CD4-positive, CD25-positive, alpha-beta regulatory T cell (primary cell): ENCODE measurements around the gene DHRS4L2. TPM values are rescaled to one million over a fixed set of nuclear protein-coding genes. Genes with fewer than 3 reads are reported as not detected.
"Not testable (repeated sequence)": the region's sequence is repeated elsewhere in the genome, so short reads cannot be mapped to it uniquely, and the experiment has no call there.

ENCODE experiments used
- ATAC-seq, 2 donors: fragments of 150-1000 bp; cut with Tn5 transposase; one replicate each; pipeline ENCODE4 v1.10.0; 2021; ENCODE audit warnings: low read depth in 2 of 2, moderate number of reproducible peaks in 2 of 2, moderate library complexity in 1 of 2
- DNase-seq, 3 donors: peaks; one replicate each; pipeline versions ENCODE4 v3.0.0 to v3.0.0-alpha.2; 2012 to 2022; ENCODE audit warnings: mixed read lengths in 1 of 3
- H3K27ac ChIP-seq: one replicate; pipeline ENCODE4 v1.7.0; 2013; ENCODE audit warnings: mild to moderate bottlenecking, low read length; ENCODE audit not compliant: insufficient read depth, poor library complexity, severe bottlenecking
- H3K27me3 ChIP-seq: one replicate; pipeline ENCODE4 v1.7.0; 2013; ENCODE audit warnings: low read length; ENCODE audit not compliant: control insufficient read depth, insufficient read depth
- H3K36me3 ChIP-seq: one replicate; pipeline ENCODE4 v1.7.0; 2013; ENCODE audit warnings: mild to moderate bottlenecking, low read length, moderate library complexity; ENCODE audit not compliant: control insufficient read depth, insufficient read depth
- H3K4me1 ChIP-seq: 2 replicates; pipeline ENCODE4 v1.7.0; 2013; ENCODE audit warnings: mild to moderate bottlenecking, low read length; ENCODE audit not compliant: insufficient read depth, control insufficient read depth, poor library complexity, severe bottlenecking
- H3K4me3 ChIP-seq: one replicate; pipeline ENCODE4 v1.7.0; 2013; ENCODE audit warnings: low read depth, mild to moderate bottlenecking, low read length, moderate library complexity
- H3K9me3 ChIP-seq, 2 experiments: 1 replicate in 1 of 2; 2 replicates in 1 of 2; pipeline ENCODE4 v1.7.0; 2013; ENCODE audit warnings: low read length in 2 of 2, mild to moderate bottlenecking in 1 of 2, moderate library complexity in 1 of 2; ENCODE audit not compliant: control insufficient read depth in 2 of 2
- H3K27ac Mint-ChIP-seq, 3 donors: one replicate each; pipeline ENCODE4 v1.8.0; 2020 to 2022; ENCODE audit warnings: mild to moderate bottlenecking in 3 of 3, mixed read lengths in 3 of 3, moderate library complexity in 2 of 3
- H3K27me3 Mint-ChIP-seq: one replicate; pipeline ENCODE4 v1.8.0; 2022; ENCODE audit warnings: mild to moderate bottlenecking, mixed read lengths
- H3K36me3 Mint-ChIP-seq: one replicate; pipeline ENCODE4 v1.8.0; 2020; ENCODE audit warnings: mixed read lengths
- H3K4me1 Mint-ChIP-seq, 4 donors: one replicate each; pipeline ENCODE4 v1.8.0; 2020 to 2022; ENCODE audit warnings: mixed read lengths in 4 of 4, mild to moderate bottlenecking in 1 of 4
- H3K4me3 Mint-ChIP-seq, 4 donors: one replicate each; pipeline ENCODE4 v1.8.0; 2020 to 2022; ENCODE audit warnings: mild to moderate bottlenecking in 4 of 4, mixed read lengths in 4 of 4, moderate library complexity in 3 of 4
- H3K9me3 Mint-ChIP-seq, 7 donors: one replicate each; pipeline ENCODE4 v1.8.0; 2020 to 2022; ENCODE audit warnings: mixed read lengths in 7 of 7, mild to moderate bottlenecking in 3 of 7, moderate library complexity in 2 of 7
- polyA plus RNA-seq, 4 donors: library from polyadenylated mRNA; unstranded; fragments of 300-500 nt; fragmentation: Illumina TruSeq; gene quantifications; one replicate each; pipeline ENCODE4 v1.2.3, GENCODE V29; 2021
- total RNA-seq: library from RNA; stranded (reverse); gene quantifications from one replicate; pipeline ENCODE4 v1.2.3, GENCODE V29; 2022

The DHRS4L2 gene
- total and polyA plus RNA-seq, 5 donors from 2014 or later: 13.4 to 22.0 (median 17.1) TPM

GRCh38 chr14:24012726-24013273 is 24.1 kb downstream of the DHRS4L2 start:
- H3K9me3 ChIP-seq, ATAC-seq, H3K4me1 ChIP-seq, DNase-seq, H3K9me3 Mint-ChIP-seq, H3K27me3 ChIP-seq, H3K4me3 ChIP-seq, H3K27me3 Mint-ChIP-seq, H3K4me3 Mint-ChIP-seq, H3K36me3 Mint-ChIP-seq, H3K36me3 ChIP-seq, H3K27ac ChIP-seq: not testable (repeated sequence)
- Mint-ChIP-seq H3K4me1 (peaks cover 7 to 38% (median 31%) of the 10 kb centered on the region in 4 donors), H3K27ac (peak overlapping the region in 1 of 3 donors; percentile 56)

GRCh38 chr14:24013654-24014514 is 25.2 kb downstream of the DHRS4L2 start:
- Mint-ChIP-seq H3K4me1 (peaks cover 7 to 27% (median 20%) of the 10 kb centered on the region in 4 donors), H3K9me3 (peaks cover 0 to 4% (median 0%) of the 10 kb centered on the region in 7 donors), H3K27ac (no peak overlapping the region), H3K4me3 (no peak overlapping the region), H3K27me3 (peaks cover 11% of the 10 kb centered on the region), H3K36me3 (peaks cover 4% of the 10 kb centered on the region)
- H3K9me3 ChIP-seq: no peaks in the 10 kb centered on the region
- DNase-seq (peak; percentile 30 to 80 (median 73)), ATAC-seq (peak; percentile 90 to 92)
- H3K4me3 ChIP-seq: peak overlapping the region; percentile 34
- H3K27ac ChIP-seq: no peak overlapping the region
- no peaks in the 10 kb centered on the region for H3K4me1 ChIP-seq
- H3K36me3 ChIP-seq: no peaks in the 10 kb centered on the region
- H3K27me3 ChIP-seq: no peaks in the 10 kb centered on the region

GRCh38 chr14:24015745-24016144 is 27.0 kb downstream of the DHRS4L2 start:
- H3K4me3 Mint-ChIP-seq, H3K4me1 ChIP-seq, H3K4me1 Mint-ChIP-seq, H3K27ac Mint-ChIP-seq, H3K9me3 ChIP-seq, H3K27ac ChIP-seq, DNase-seq, H3K36me3 Mint-ChIP-seq, ATAC-seq, H3K4me3 ChIP-seq, H3K27me3 ChIP-seq, H3K9me3 Mint-ChIP-seq, H3K36me3 ChIP-seq: not testable (repeated sequence)
- H3K27me3 Mint-ChIP-seq: peaks cover 17% of the 10 kb centered on the region

GRCh38 chr14:24018978-24019377 is 30.2 kb downstream of the DHRS4L2 start:
- not testable (repeated sequence) for ATAC-seq, H3K9me3 ChIP-seq, H3K4me1 Mint-ChIP-seq, H3K27me3 ChIP-seq, H3K27ac ChIP-seq, H3K27ac Mint-ChIP-seq, H3K4me3 ChIP-seq, DNase-seq, H3K9me3 Mint-ChIP-seq, H3K4me3 Mint-ChIP-seq, H3K36me3 Mint-ChIP-seq, H3K36me3 ChIP-seq, H3K4me1 ChIP-seq
- peaks cover 21% of the 10 kb centered on the region for H3K27me3 Mint-ChIP-seq

DNA sequence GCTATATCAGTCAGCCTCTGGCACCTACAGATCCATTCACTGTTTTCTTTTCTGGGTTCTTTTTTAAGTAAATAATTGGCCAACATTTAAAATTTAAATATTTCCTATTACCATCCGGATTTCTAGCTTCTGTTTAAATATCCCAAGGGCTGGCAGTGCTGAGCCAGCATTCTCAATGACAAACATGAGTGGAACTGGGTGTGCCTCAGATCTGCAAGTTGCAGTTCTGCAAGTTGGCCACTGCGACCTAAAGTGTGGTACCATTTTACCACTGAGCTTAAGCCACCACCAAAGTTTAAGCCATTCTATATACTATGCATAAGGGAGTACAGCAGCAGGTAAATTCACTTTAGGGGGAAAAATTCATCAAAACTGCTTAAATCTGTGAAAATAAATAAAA is 31.2 kb downstream of the DHRS4L2 start:
- not testable (repeated sequence) for H3K9me3 ChIP-seq, H3K27ac Mint-ChIP-seq, H3K36me3 ChIP-seq, H3K36me3 Mint-ChIP-seq, H3K27ac ChIP-seq, H3K4me1 ChIP-seq, H3K4me3 ChIP-seq, H3K9me3 Mint-ChIP-seq, H3K4me1 Mint-ChIP-seq, H3K27me3 ChIP-seq, H3K4me3 Mint-ChIP-seq
- DNase-seq (peak in 1 of 3 donors; percentile 33), ATAC-seq (peak in 1 of 2 donors; percentile 39)
- peaks cover 21% of the 10 kb centered on the region for H3K27me3 Mint-ChIP-seq

GRCh38 chr14:24020520-24020919 is 31.8 kb downstream of the DHRS4L2 start:
- not testable (repeated sequence) for H3K9me3 Mint-ChIP-seq, DNase-seq, ATAC-seq, H3K4me1 ChIP-seq, H3K36me3 Mint-ChIP-seq, H3K27ac ChIP-seq, H3K4me3 ChIP-seq, H3K36me3 ChIP-seq, H3K4me1 Mint-ChIP-seq, H3K9me3 ChIP-seq, H3K27ac Mint-ChIP-seq, H3K4me3 Mint-ChIP-seq, H3K27me3 ChIP-seq
- peaks cover 21% of the 10 kb centered on the region for H3K27me3 Mint-ChIP-seq

GRCh38 chr14:24024939-24025418 is 36.2 kb downstream of the DHRS4L2 start:
- H3K4me3 ChIP-seq, H3K4me1 ChIP-seq, H3K4me3 Mint-ChIP-seq, H3K27ac Mint-ChIP-seq, H3K36me3 Mint-ChIP-seq, DNase-seq, H3K9me3 ChIP-seq, H3K4me1 Mint-ChIP-seq, H3K27ac ChIP-seq, H3K36me3 ChIP-seq, H3K27me3 ChIP-seq, ATAC-seq: not testable (repeated sequence)
- peaks cover 0 to 11% (median 3%) of the 10 kb centered on the region in 7 donors for H3K9me3 Mint-ChIP-seq
- peaks cover 18% of the 10 kb centered on the region for H3K27me3 Mint-ChIP-seq

- Mint-ChIP-seq H3K27me3 (peaks cover 18% of the 10 kb centered on the region), H3K9me3 (peaks cover 0 to 29% (median 8%) of the 10 kb centered on the region in 7 donors)
- ATAC-seq, H3K4me1 ChIP-seq, H3K27ac ChIP-seq, H3K27me3 ChIP-seq, DNase-seq, H3K4me3 Mint-ChIP-seq, H3K36me3 Mint-ChIP-seq, H3K27ac Mint-ChIP-seq, H3K4me3 ChIP-seq, H3K36me3 ChIP-seq, H3K4me1 Mint-ChIP-seq: not testable (repeated sequence)
- H3K9me3 ChIP-seq: peaks cover 6 to 12% of the 10 kb centered on the region in 2 experiments
Observed at GRCh38 chr14:24029687-24030086, 41.0 kb downstream of the DHRS4L2 start.
